Activated naive CD8-positive, alpha-beta T cell treated with anti-CD3 and anti-CD28 coated beads, Interleukin-2, amount 50 U/mL, for 24 hours (primary cell): ENCODE measurements around the gene ZNF142.
"Not testable (repeated sequence)": the region's sequence is repeated elsewhere in the genome, so short reads cannot be mapped to it uniquely, and the experiment has no call there.

Source experiments
- ATAC-seq: fragments of 150-1000 bp; cut with Tn5 transposase; one replicate; pipeline ENCODE4 v1.10.0; 2021
- DNase-seq: peaks from one replicate; pipeline ENCODE4 v3.0.0; 2021
- H3K27ac Mint-ChIP-seq: one replicate; pipeline ENCODE4 v1.8.0; 2021; ENCODE audit warnings: mild to moderate bottlenecking, mixed read lengths
- H3K27me3 Mint-ChIP-seq: one replicate; pipeline ENCODE4 v1.8.0; 2021; ENCODE audit warnings: mixed read lengths
- H3K36me3 Mint-ChIP-seq: one replicate; pipeline ENCODE4 v1.8.0; 2021; ENCODE audit warnings: low read depth, mixed read lengths
- H3K4me1 Mint-ChIP-seq: one replicate; pipeline ENCODE4 v1.8.0; 2021; ENCODE audit warnings: mixed read lengths
- H3K4me3 Mint-ChIP-seq: one replicate; pipeline ENCODE4 v1.8.0; 2021; ENCODE audit warnings: mild to moderate bottlenecking, moderate library complexity, mixed read lengths
- H3K9me3 Mint-ChIP-seq: one replicate; pipeline ENCODE4 v1.8.0; 2021; ENCODE audit warnings: mixed read lengths

The ZNF142 gene, protein sequence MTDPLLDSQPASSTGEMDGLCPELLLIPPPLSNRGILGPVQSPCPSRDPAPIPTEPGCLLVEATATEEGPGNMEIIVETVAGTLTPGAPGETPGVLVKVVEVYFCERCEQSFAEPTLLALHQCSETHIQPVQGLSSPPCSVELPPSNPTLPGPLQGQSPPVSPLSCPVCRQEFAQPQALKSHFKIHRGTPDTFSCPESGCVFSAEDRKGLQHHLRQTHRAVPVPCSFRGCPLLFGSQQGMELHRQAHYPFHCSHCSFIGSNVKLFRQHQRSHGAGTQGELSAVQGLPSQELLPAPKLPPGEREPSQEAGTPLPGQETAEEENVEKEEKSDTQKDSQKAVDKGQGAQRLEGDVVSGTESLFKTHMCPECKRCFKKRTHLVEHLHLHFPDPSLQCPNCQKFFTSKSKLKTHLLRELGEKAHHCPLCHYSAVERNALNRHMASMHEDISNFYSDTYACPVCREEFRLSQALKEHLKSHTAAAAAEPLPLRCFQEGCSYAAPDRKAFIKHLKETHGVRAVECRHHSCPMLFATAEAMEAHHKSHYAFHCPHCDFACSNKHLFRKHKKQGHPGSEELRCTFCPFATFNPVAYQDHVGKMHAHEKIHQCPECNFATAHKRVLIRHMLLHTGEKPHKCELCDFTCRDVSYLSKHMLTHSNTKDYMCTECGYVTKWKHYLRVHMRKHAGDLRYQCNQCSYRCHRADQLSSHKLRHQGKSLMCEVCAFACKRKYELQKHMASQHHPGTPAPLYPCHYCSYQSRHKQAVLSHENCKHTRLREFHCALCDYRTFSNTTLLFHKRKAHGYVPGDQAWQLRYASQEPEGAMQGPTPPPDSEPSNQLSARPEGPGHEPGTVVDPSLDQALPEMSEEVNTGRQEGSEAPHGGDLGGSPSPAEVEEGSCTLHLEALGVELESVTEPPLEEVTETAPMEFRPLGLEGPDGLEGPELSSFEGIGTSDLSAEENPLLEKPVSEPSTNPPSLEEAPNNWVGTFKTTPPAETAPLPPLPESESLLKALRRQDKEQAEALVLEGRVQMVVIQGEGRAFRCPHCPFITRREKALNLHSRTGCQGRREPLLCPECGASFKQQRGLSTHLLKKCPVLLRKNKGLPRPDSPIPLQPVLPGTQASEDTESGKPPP (N-terminal part only)

DNA sequence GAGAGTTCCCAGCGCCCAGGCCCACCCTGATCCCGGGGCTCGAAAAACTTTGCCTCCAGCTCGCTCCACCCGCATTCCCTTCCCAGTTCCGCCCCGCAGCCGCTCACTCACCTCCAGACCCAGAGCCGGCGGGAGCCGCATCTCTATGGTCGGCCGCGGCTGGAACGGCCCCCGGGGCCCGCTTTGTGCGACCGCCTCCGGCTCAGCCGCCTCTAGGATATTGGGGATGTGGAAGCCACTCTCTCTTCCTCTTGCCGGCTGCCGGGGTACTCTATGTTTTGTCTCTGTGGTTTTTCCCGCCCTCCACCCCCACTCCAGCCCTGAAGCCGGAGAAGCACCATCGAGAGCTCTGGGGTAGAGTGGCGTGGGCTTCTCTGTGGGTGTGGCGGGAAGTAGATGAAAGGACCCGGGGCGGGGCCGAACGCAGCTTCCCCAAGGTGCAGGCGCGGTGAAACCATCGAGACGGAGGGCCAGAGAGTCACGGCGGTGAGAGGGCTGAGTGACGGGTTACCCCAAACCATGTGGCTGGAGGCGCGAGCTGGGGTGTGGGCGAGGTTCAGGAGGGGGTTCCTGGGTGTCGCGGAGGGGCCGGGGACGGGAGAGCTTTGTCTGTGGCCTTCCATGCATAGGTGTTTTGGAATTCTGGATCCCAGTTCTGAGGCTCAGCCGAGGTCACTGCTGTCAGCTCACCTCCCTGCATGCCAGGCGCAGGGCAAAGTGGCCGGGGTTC lies at the start of gene ZNF142, which contains the start of gene BCS1L:
Gene ZNF142 (minus strand): TSS at position 366 of the 730 bp plus-strand sequence. CDS start 3,194 bp downstream, outside the sequence.
Gene BCS1L (plus strand): TSS at position 426 of the 730 bp plus-strand sequence. CDS start 1,305 bp downstream, outside the sequence.
- peaks cover 48% of the 10 kb centered on the region for H3K36me3 Mint-ChIP-seq
- H3K4me1 Mint-ChIP-seq, result peaks cover 34% of the 10 kb centered on the region

DNA sequence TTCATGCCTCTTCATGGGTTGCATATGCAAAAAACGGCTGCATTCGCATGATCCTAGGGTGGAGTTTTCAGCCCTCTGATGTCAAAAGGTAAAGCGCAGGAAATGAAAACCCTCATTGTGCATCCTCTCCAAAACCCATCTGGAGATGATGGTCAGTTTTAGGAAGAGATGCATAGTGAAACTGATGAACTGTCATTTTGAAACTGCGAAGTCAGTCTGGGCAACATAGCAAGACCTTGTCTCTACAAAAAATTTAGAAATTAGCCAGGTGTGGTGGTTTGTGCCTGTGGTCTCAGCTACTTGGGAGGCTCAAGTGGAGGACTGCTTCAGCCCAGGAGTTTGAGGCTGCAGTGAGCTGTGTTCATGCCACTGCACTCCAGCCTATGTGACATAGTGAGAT lies 48.7 kb upstream of the ZNF142 start:
- ATAC-seq, result no peak
- H3K4me1 Mint-ChIP-seq, result peaks cover 16% of the 10 kb centered on the region
- H3K36me3 Mint-ChIP-seq, result no peaks in the 10 kb centered on the region
- H3K27ac Mint-ChIP-seq, result no peak overlapping the region
- H3K9me3 Mint-ChIP-seq, result no peaks in the 10 kb centered on the region
- H3K4me3 Mint-ChIP-seq, result no peak overlapping the region
- no peak for DNase-seq
- H3K27me3 Mint-ChIP-seq, result peaks cover 3% of the 10 kb centered on the region

More for the DNA sequence above, at the start of gene ZNF142, which contains the start of gene BCS1L:
- H3K9me3 Mint-ChIP-seq, result no peaks in the 10 kb centered on the region
- peak within 1 kb of the TSS; percentile 92 for H3K27ac Mint-ChIP-seq
- H3K4me3 Mint-ChIP-seq, result peak within 1 kb of the TSS; percentile 93
- no peaks in the 10 kb centered on the region for H3K27me3 Mint-ChIP-seq
- ATAC-seq, result peak; percentile 97
- peak; percentile 99 for DNase-seq

DNA sequence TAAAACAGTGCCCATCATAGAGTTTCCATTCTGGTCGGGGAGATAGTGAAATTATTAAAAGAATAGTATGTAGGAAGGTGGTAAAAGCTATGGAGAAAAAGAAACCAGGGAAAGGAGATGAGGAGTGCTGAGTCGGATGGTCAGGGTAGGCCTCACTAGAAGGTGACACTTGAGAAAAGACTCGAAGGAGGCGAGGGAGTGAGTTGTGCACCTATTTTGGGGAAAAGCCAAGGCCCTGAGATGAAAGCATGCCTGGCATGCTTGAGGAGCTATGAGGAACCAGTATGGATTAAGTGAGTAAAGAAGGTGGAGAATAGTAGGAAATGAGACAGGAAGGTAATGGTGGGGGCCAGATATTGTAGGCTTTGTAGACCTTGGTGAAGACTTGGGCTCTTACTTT lies 43.9 kb upstream of the ZNF142 start:
- H3K36me3 Mint-ChIP-seq, result no peaks in the 10 kb centered on the region
- H3K4me1 Mint-ChIP-seq, result no peaks in the 10 kb centered on the region
- H3K27me3 Mint-ChIP-seq, result peaks cover 3% of the 10 kb centered on the region
- no peak overlapping the region for H3K4me3 Mint-ChIP-seq
- no peak overlapping the region for H3K27ac Mint-ChIP-seq
- no peak for ATAC-seq
- H3K9me3 Mint-ChIP-seq, result no peaks in the 10 kb centered on the region
- no peak for DNase-seq

DNA sequence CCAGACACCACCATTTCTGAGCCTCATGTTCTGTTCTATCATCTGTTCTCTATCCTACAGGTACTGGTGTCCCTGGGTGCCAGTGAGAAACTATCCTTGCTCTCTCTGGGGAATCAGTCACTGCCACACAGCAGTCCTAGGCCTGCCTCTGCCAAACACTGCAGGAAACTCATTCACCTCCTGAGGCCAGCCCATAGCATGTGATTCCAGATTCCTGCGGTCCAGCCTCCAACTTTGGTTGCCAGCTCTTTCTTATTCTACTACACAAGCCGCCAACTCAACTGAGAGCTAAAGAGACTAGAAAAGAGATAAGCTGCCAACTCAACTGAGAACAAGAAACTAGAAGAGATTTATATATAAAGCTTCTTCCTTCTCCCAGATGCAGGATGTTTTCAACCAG lies 42.4 kb upstream of the ZNF142 start:
- no peaks in the 10 kb centered on the region for H3K27me3 Mint-ChIP-seq
- H3K4me3 Mint-ChIP-seq, result no peak overlapping the region
- H3K4me1 Mint-ChIP-seq, result no peaks in the 10 kb centered on the region
- H3K9me3 Mint-ChIP-seq, result no peaks in the 10 kb centered on the region
- H3K36me3 Mint-ChIP-seq, result no peaks in the 10 kb centered on the region
- no peak for ATAC-seq
- DNase-seq, result no peak
- H3K27ac Mint-ChIP-seq, result no peak overlapping the region

DNA sequence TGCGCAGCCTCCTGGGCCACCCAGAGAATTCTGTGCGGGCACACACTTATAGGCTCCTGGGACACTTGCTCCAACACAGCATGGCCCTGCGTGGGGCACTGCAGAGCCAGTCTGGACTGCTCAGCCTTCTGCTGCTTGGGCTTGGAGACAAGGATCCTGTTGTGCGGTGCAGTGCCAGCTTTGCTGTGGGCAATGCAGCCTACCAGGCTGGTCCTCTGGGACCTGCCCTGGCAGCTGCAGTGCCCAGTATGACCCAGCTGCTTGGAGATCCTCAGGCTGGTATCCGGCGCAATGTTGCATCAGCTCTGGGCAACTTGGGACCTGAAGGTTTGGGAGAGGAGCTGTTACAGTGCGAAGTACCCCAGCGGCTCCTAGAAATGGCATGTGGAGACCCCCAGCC lies 39.5 kb upstream of the ZNF142 start:
- H3K9me3 Mint-ChIP-seq, result no peaks in the 10 kb centered on the region
- no peak for ATAC-seq
- no peaks in the 10 kb centered on the region for H3K27me3 Mint-ChIP-seq
- no peak overlapping the region for H3K4me3 Mint-ChIP-seq
- H3K27ac Mint-ChIP-seq, result no peak overlapping the region
- DNase-seq, result no peak
- no peaks in the 10 kb centered on the region for H3K4me1 Mint-ChIP-seq
- H3K36me3 Mint-ChIP-seq, result no peaks in the 10 kb centered on the region

DNA sequence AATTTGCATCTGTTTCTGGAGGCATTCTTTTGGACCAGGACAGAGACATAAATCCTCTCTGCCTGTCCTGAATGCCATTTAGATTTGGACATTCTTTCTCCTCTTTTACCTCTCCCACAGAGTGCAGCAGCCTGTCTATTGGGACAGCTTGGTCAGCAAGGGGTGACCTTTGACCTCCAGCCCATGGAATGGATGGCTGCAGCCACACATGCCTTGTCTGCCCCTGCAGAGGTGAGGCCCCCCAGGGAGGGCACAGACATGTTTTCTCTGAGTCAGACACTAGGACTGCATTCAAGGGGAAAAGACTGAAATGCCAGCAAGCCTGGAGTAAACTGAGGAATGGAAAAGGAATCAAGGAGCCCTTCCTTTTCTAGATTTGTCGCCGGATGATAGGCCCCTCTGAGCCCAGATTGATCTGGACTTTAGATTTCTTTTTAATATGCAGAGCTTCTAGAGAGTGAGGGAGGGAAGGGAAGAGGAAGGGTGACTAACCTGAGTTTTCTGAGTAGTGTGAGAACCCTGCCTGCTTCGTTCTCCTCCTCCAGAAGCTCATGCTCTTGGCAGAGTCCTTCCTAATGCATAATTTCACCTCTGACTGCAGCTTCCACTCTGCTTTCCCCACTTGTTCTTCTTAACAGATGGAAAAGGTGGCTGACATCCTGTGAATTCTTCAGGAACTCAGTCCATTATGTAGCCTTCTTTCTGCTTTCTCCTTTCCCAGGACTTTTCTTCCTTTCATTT lies 35.2 kb upstream of the ZNF142 start:
- H3K27ac Mint-ChIP-seq, result no peak overlapping the region
- no peak overlapping the region for H3K4me3 Mint-ChIP-seq
- no peak for ATAC-seq
- H3K36me3 Mint-ChIP-seq, result no peaks in the 10 kb centered on the region
- H3K9me3 Mint-ChIP-seq, result no peaks in the 10 kb centered on the region
- H3K4me1 Mint-ChIP-seq, result no peaks in the 10 kb centered on the region
- no peak for DNase-seq
- H3K27me3 Mint-ChIP-seq, result no peaks in the 10 kb centered on the region

DNA sequence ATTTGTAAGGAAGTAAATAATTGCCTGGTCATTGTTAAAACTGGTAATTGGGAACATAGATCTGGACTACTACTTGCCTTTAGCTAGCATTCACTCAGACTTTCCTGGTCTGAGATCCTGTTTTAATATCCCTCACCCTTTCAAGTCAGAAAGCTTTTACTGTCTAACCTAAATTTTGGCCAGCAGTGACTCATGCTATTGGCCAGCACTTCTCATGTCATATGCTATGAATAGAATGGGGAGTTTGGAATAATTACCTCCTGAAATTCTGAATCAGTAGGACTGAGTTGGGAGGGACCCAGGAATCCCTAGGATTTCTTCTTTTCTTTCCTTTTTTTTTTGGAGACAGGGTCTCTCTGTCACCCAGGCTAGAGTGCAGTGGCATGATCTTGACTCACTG lies 31.8 kb upstream of the ZNF142 start:
- H3K36me3 Mint-ChIP-seq, result no peaks in the 10 kb centered on the region
- ATAC-seq (no peak), DNase-seq (no peak)

DNA sequence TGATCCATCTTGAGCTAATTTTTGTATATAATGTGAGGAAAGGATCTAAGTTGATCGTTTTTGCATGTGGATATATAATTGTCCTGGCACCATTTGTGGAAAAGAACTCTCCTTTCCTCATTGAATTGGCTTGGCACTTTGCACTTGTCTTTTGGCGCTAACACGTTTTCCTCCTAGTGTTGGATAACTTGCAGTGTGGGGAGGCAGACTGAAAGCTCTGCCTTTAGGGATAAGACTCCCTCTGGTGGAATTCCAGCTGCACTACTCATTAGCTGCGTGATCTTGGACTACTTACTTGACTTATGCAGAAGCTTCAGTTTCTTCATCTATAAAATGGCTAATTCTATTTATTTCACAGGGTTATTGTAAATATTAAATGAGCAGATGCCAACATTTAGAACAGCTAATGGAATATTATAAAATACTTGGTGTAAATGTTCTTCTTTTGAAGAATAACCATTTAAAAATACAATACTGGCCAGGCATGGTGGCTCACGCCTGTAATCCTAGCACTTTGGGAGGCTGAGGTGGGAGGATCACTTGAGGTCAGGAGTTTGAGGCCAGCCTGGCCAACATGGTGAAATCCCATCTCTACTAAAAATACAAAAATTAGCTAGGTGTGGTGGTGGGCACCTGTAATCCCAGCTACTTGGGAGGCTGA lies 28.1 kb upstream of the ZNF142 start:
- DNase-seq (peak; percentile 20), ATAC-seq (peak; percentile 65)
- not testable (repeated sequence) for H3K36me3 Mint-ChIP-seq, H3K9me3 Mint-ChIP-seq, H3K27me3 Mint-ChIP-seq, H3K4me3 Mint-ChIP-seq, H3K27ac Mint-ChIP-seq, H3K4me1 Mint-ChIP-seq

More for the DNA sequence above, 31.8 kb upstream of the ZNF142 start:
- H3K9me3 Mint-ChIP-seq, result no peaks in the 10 kb centered on the region
- no peaks in the 10 kb centered on the region for H3K4me1 Mint-ChIP-seq
- H3K27ac Mint-ChIP-seq, result no peak overlapping the region
- H3K27me3 Mint-ChIP-seq, result no peaks in the 10 kb centered on the region
- no peak overlapping the region for H3K4me3 Mint-ChIP-seq

DNA sequence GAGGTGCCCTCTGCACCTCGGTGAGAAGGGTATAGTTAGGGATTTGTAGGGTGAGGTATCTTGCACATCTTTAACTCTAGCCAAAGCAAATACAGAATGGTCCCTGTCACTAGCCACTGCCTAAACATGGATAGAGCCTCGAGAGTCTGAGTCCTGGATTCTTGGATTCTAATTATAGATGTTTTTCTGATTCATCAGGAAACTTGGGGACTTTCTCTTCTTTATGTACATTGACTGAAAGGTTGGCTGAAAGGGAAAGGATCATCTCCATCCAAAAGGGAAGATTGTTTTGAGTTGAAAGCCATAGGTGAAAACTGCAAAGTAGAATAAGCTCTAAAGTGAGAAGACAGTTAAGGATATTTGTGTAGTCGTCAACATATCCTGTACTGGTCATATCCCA lies 20.6 kb upstream of the ZNF142 start:
- Mint-ChIP-seq H3K9me3 (no peaks in the 10 kb centered on the region), H3K36me3 (peaks cover 14% of the 10 kb centered on the region), H3K4me1 (no peaks in the 10 kb centered on the region), H3K27ac (no peak overlapping the region), H3K4me3 (no peak overlapping the region), H3K27me3 (no peaks in the 10 kb centered on the region)
- no peak for ATAC-seq
- no peak for DNase-seq

DNA sequence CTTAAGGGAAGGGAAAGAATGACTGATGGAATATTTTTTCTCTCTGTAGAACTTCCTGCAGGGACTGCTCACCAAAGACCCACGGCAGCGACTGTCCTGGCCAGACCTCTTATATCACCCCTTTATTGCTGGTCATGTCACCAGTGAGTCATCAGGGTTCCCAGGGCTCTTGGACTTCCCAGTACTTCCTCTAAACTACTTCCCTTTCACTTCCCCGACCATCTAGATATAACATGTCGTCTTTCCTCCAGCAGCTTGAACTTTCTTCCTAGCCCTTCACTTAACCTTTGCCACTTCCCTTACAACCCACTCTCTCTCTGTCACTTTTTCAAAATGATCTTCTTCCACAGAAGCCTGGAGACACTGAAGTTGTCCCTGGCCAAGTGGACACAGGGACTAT lies 19.7 kb upstream of the ZNF142 start:
- Mint-ChIP-seq H3K4me3 (no peak overlapping the region), H3K27ac (no peak overlapping the region), H3K4me1 (no peaks in the 10 kb centered on the region), H3K27me3 (no peaks in the 10 kb centered on the region), H3K36me3 (peaks cover 12% of the 10 kb centered on the region), H3K9me3 (no peaks in the 10 kb centered on the region)
- DNase-seq (no peak), ATAC-seq (no peak)

DNA sequence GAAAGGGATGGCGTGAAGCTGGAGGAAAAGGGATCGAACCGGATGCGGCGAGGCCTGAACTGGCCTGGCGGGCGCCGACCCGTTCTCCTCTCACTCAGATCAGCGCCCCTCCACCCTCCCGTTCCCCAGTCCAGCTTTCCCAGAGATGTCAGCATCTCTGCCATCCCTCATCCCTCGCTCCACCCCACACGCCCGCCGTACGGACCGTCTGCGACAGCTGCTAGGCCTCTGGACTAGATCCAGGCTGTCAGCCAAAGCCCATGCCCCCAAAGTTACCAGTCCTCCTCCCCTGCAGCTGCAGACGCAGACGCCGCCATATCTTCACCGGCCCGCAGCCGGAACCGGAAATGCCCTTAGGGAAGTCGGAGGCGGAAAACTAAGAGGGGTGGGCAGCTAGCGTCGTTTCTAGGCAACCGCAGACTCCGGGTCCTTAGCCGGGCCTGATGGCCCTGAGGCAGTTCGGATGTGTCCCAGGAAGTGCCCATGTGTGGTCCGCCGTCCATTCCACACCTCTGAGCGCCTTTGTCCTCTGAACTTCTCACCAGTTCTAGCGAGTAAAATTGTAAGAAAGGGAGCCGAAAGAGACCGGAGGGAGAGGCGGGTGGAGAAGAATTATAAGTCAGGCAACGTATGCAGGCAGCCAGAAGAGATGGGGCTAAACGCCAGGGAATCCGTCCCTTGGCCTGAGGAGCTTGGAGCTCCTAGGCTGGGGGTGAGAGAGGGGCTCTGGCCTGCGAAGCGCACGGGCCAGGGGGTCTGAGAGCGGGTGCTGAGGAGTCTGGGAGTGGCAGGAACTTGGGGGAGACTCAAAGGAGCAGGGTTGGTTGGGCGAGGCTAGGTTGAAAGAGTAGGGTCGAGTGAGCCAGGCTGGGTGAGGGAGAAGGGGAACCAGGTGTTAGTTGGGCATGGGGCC lies 12.5 kb upstream of the ZNF142 start, which contains the start of the genes RNF25 and STK36:
Gene RNF25 (minus strand): TSS at position 349 of the 913 bp plus-strand sequence. CDS start 32 bp downstream, at position 317.
Gene STK36 (plus strand): TSS at position 433 of the 913 bp plus-strand sequence. CDS start 744 bp downstream, outside the sequence.
- peak; percentile 97 for ATAC-seq
- peak within 1 kb of the TSS; percentile 96 for H3K27ac Mint-ChIP-seq
- H3K4me1 Mint-ChIP-seq, result peaks cover 27% of the 10 kb centered on the region
- H3K4me3 Mint-ChIP-seq, result peak within 1 kb of the TSS; percentile 96
- DNase-seq, result peak; percentile 83
- H3K9me3 Mint-ChIP-seq, result no peaks in the 10 kb centered on the region
- peaks cover 13% of the 10 kb centered on the region for H3K36me3 Mint-ChIP-seq
- H3K27me3 Mint-ChIP-seq, result no peaks in the 10 kb centered on the region

DNA sequence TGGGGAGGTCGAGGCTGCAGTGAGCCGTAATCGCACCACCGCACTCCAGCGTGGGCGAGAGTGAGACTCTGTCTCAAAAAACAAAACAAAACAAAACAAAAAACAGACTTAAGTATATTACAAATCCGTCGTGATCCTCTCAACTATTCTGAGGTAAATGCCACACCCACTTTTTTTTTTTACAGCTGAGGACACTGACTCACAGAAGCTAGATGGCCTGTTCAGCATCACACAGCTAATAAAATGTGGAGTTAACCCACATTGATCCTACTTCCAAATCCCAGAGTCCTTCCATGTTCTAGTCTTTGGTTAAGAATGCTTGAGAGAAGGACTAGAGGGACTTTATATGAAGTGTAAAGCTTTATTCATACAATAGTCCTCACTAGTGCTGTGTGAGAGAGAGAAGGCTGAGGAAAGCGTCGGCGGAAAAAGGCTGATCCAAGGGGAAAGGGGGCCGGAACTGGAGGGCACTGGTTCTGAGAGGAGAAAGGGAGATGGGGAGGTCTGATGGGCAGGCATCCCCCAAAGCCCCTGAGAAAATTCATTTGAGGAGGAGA lies 11.8 kb upstream of the ZNF142 start:
- DNase-seq (no peak), ATAC-seq (no peak)
- peaks cover 12% of the 10 kb centered on the region for H3K36me3 Mint-ChIP-seq
- H3K27ac Mint-ChIP-seq, result peak overlapping the region; percentile 96
- no peaks in the 10 kb centered on the region for H3K27me3 Mint-ChIP-seq
- H3K4me3 Mint-ChIP-seq, result peak overlapping the region; percentile 96
- no peaks in the 10 kb centered on the region for H3K9me3 Mint-ChIP-seq
- H3K4me1 Mint-ChIP-seq, result peaks cover 27% of the 10 kb centered on the region
